Karpas-422 (cell line): Measurements from ENCODE around the gene FLII. TPM values are rescaled to one million over a fixed set of nuclear protein-coding genes. Genes with fewer than 3 reads are reported as not detected.

Source experiments
- DNase-seq: peaks from one replicate; pipeline ENCODE4 v3.0.0-alpha.2; 2015
- H2AFZ ChIP-seq: fragments of 200-600 bp; sonication (generic); 2 replicates; pipeline ENCODE4 v1.6.1; 2014; ENCODE audit warnings: antibody characterized with exemption, low read length, mixed read lengths
- H3K27ac ChIP-seq: fragments of 200-600 bp; sonication (generic); 2 replicates; pipeline ENCODE4 v1.5.1; 2014; ENCODE audit warnings: mild to moderate bottlenecking, low read length, moderate library complexity
- H3K27me3 ChIP-seq: fragments of 200-600 bp; sonication (generic); 2 replicates; pipeline ENCODE4 v1.6.1; 2014; ENCODE audit warnings: low read length, mixed read lengths
- H3K36me3 ChIP-seq: fragments of 200-600 bp; sonication (generic); 2 replicates; pipeline ENCODE4 v1.6.1; 2014; ENCODE audit warnings: low read length, mixed read lengths; ENCODE audit not compliant: insufficient read depth
- H3K4me1 ChIP-seq: fragments of 200-600 bp; sonication (generic); 2 replicates; pipeline ENCODE4 v1.6.1; 2014; ENCODE audit warnings: mild to moderate bottlenecking, low read length, mixed read lengths
- H3K4me2 ChIP-seq: fragments of 200-600 bp; sonication (generic); 2 replicates; pipeline ENCODE4 v1.6.1; 2014; ENCODE audit warnings: low read length, low read depth, mild to moderate bottlenecking; ENCODE audit not compliant: poor library complexity, severe bottlenecking
- H3K4me3 ChIP-seq: fragments of 200-600 bp; sonication (generic); 2 replicates; pipeline ENCODE4 v1.5.1; 2014; ENCODE audit warnings: mild to moderate bottlenecking, antibody characterized with exemption, low read length, mixed read lengths
- H3K79me2 ChIP-seq: fragments of 200-600 bp; sonication (generic); 2 replicates; pipeline ENCODE4 v1.6.1; 2014; ENCODE audit warnings: mild to moderate bottlenecking, low read length, mixed read lengths
- H3K9ac ChIP-seq: fragments of 200-600 bp; sonication (generic); 2 replicates; pipeline ENCODE4 v1.6.0; 2014; ENCODE audit warnings: low read length
- H3K9me2 ChIP-seq: fragments of 200-600 bp; sonication (generic), shearing (Covaris generic); replicated peaks from 2 replicates; pipeline ENCODE4 v1.6.0; 2014; ENCODE audit warnings: mild to moderate bottlenecking, low read length, moderate library complexity; ENCODE audit not compliant: insufficient read depth
- H3K9me3 ChIP-seq: fragments of 300-700, 200-600 bp; sonication (generic); 2 replicates; pipeline ENCODE4 v1.6.1; 2014; ENCODE audit warnings: low read length, mixed read lengths
- H4K20me1 ChIP-seq: fragments of 200-600 bp; sonication (generic); 2 replicates; pipeline ENCODE4 v1.6.1; 2014; ENCODE audit warnings: mild to moderate bottlenecking, antibody characterized with exemption, low read length, low read depth; ENCODE audit not compliant: insufficient read depth
- total RNA-seq: library from RNA; depleted of rRNA; stranded (reverse); fragments of >200 nt; shearing (Covaris generic); gene quantifications from 2 replicates; pipeline ENCODE4 v1.2.3, GENCODE V29; 2014; ENCODE audit warnings: low replicate concordance

The FLII gene
- total RNA-seq, 1 experiment from 2014 or later, result 166 TPM

DNA sequence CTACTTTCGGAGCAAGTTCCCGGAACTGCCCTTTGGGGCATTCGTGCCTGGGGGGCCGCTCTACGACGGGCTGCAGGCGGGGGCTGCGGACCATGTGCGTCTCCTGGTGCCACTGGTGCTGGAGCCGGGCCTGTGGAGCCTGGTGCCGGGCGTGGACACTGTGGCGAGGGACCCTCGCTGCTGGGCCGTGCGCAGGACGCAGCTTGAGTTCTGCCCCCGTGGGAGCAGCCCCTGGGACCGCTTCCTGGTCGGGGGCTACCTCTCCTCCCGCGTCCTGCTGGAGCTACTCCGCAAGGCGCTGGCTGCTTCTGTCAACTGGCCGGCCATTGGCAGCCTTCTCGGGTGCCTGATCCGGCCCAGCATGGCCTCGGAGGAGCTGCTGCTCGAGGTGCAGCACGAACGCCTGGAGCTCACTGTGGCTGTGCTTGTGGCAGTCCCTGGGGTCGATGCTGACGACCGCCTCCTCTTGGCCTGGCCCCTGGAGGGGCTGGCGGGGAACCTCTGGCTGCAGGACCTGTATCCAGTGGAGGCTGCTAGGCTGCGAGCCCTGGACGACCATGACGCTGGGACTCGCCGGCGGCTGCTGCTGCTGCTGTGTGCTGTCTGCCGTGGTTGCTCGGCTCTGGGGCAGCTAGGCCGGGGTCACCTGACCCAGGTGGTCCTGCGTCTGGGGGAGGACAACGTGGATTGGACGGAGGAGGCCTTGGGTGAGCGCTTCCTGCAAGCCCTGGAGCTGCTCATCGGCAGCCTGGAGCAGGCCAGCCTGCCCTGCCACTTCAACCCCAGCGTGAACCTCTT is 5.5 kb upstream of the FLII start:
- Histone ChIP-seq H3K9ac (no peak overlapping the region), H3K27ac (no peak overlapping the region), H3K4me3 (no peak overlapping the region), H3K4me1 (peaks cover 19% of the 10 kb centered on the region), H2AFZ (no peak overlapping the region), H3K9me3 (no peaks in the 10 kb centered on the region), H4K20me1 (no peaks in the 10 kb centered on the region), H3K79me2 (no peaks in the 10 kb centered on the region), H3K27me3 (no peaks in the 10 kb centered on the region), H3K4me2 (no peak overlapping the region), H3K36me3 (no peaks in the 10 kb centered on the region), H3K9me2 (no peaks in the 10 kb centered on the region)
- DNase-seq, result no peak

DNA sequence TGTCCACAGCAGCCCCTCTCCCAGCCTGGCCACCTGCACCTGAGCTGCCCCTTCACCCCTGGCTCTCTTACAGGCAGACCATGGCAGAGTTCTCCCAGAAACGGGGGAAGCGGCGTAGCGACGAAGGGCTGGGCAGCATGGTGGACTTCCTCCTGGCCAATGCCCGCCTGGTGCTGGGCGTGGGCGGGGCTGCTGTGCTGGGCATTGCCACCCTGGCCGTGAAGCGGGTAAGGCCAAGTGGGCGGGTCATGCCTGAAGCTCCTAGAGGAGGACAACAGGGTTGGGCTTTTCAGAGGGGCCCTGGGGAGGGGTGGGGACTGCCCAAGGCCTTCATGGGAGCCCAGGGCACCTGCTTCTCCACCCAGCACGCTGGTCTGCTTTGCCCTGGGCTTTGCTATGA is 4.1 kb upstream of the FLII start:
- H3K9ac ChIP-seq, result no peak overlapping the region

DNA sequence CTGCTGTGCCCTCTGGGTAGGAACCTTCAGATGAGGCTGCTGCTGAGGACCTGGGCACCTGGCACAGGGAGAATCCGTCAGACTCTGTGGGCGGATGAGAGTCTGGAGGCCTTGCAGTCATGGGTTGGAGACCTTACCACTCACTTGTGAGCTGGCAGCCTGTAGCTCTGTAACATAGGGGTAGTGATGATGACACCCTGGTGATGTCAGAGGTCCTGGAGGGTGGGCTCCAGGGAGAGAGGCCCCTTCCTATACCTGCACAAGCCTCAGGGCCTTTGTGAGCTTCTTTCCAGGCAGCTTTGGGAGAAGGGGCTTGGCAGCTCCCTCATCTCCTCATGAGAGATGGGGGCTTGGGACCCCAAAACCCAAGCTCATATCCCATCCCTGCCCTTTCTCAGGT is 3.6 kb upstream of the FLII start:
- peak overlapping the region; percentile 79 for H3K4me2 ChIP-seq
- no peaks in the 10 kb centered on the region for H3K27me3 ChIP-seq
- no peak overlapping the region for H2AFZ ChIP-seq
- peaks cover 31% of the 10 kb centered on the region for H3K4me1 ChIP-seq
- H3K9ac ChIP-seq, result peak overlapping the region; percentile 81
- H3K9me2 ChIP-seq, result no peaks in the 10 kb centered on the region
- peaks cover 14% of the 10 kb centered on the region for H3K79me2 ChIP-seq
- H3K4me3 ChIP-seq, result peak overlapping the region; percentile 77; the same call in 1 of the 2 replicates
- H4K20me1 ChIP-seq, result peaks cover 6% of the 10 kb centered on the region; the same call in 1 of the 2 replicates
- no peaks in the 10 kb centered on the region for H3K36me3 ChIP-seq
- H3K9me3 ChIP-seq, result no peaks in the 10 kb centered on the region
- no peak for DNase-seq
- H3K27ac ChIP-seq, result no peak overlapping the region

More for the DNA sequence above, 4.1 kb upstream of the FLII start:
- no peaks in the 10 kb centered on the region for H3K27me3 ChIP-seq
- H4K20me1 ChIP-seq, result peaks cover under 1% of the 10 kb centered on the region; the same call in 1 of the 2 replicates
- no peak overlapping the region for H3K4me2 ChIP-seq
- no peak for DNase-seq
- H3K9me3 ChIP-seq, result no peaks in the 10 kb centered on the region
- peaks cover 26% of the 10 kb centered on the region for H3K4me1 ChIP-seq
- no peaks in the 10 kb centered on the region for H3K9me2 ChIP-seq
- peaks cover 8% of the 10 kb centered on the region for H3K79me2 ChIP-seq
- no peaks in the 10 kb centered on the region for H3K36me3 ChIP-seq
- H3K27ac ChIP-seq, result no peak overlapping the region
- no peak overlapping the region for H3K4me3 ChIP-seq
- no peak overlapping the region for H2AFZ ChIP-seq

DNA sequence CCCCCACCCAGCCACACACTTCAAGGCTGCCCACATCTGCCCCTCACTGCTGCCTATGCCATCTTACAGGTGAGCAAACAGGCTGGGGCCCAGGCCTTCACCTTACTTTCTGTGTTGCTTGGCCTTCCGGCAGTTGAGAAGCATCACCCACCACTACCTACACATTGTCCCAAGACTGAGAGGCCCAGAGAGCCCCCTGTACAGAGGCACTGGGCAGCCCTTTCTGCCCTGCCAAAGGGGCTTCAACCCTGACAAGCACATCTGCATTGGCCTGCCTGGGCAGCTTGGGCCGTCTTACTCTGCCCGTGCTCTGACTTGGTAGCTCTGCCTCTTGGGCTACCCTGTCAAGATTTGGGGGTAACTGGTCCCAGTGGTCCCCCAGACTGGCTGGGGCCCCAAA is 3.1 kb upstream of the FLII start:
- peak overlapping the region; percentile 81 for H3K9ac ChIP-seq

DNA sequence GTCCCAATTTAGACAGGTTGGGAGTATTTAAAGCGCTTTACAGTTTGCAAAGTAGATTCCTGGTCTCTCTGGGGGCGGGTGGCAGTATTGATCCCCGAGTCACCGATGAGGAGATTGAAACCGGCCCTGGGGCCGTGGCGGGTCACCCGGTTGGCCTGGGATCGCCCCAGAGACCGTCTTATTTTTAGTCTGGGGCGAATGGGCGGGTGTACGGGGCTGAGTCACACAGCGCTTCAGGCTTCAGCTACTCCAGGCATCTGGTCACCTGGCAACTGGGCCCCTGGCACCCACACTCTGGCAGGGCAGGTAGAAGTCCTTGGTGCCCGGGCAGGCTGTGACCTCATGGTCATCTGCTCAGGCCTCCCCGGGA is 2.6 kb upstream of the FLII start:
- H3K4me1 ChIP-seq, result peaks cover 35% of the 10 kb centered on the region
- H3K36me3 ChIP-seq, result no peaks in the 10 kb centered on the region
- no peaks in the 10 kb centered on the region for H3K27me3 ChIP-seq
- no peaks in the 10 kb centered on the region for H3K9me2 ChIP-seq
- H3K9me3 ChIP-seq, result no peaks in the 10 kb centered on the region
- peak overlapping the region; percentile 77 for H3K4me3 ChIP-seq
- peaks cover 23% of the 10 kb centered on the region for H3K79me2 ChIP-seq
- H2AFZ ChIP-seq, result peak overlapping the region; percentile 93
- H4K20me1 ChIP-seq, result peaks cover 9% of the 10 kb centered on the region; the same call in 1 of the 2 replicates
- peak overlapping the region; percentile 65 for H3K27ac ChIP-seq
- peak; percentile 74 for DNase-seq
- H3K4me2 ChIP-seq, result peak overlapping the region; percentile 79
- H3K9ac ChIP-seq, result peak overlapping the region; percentile 81

More for the DNA sequence above, 3.1 kb upstream of the FLII start:
- Histone ChIP-seq H3K4me2 (peak overlapping the region; percentile 79), H3K4me3 (peak overlapping the region; percentile 77), H3K36me3 (no peaks in the 10 kb centered on the region), H2AFZ (no peak overlapping the region), H3K27ac (no peak overlapping the region), H3K79me2 (peaks cover 18% of the 10 kb centered on the region), H3K27me3 (no peaks in the 10 kb centered on the region), H3K9me2 (no peaks in the 10 kb centered on the region), H3K4me1 (peaks cover 35% of the 10 kb centered on the region), H3K9me3 (no peaks in the 10 kb centered on the region), H4K20me1 (peaks cover 9% of the 10 kb centered on the region; the same call in 1 of the 2 replicates)
- no peak for DNase-seq

DNA sequence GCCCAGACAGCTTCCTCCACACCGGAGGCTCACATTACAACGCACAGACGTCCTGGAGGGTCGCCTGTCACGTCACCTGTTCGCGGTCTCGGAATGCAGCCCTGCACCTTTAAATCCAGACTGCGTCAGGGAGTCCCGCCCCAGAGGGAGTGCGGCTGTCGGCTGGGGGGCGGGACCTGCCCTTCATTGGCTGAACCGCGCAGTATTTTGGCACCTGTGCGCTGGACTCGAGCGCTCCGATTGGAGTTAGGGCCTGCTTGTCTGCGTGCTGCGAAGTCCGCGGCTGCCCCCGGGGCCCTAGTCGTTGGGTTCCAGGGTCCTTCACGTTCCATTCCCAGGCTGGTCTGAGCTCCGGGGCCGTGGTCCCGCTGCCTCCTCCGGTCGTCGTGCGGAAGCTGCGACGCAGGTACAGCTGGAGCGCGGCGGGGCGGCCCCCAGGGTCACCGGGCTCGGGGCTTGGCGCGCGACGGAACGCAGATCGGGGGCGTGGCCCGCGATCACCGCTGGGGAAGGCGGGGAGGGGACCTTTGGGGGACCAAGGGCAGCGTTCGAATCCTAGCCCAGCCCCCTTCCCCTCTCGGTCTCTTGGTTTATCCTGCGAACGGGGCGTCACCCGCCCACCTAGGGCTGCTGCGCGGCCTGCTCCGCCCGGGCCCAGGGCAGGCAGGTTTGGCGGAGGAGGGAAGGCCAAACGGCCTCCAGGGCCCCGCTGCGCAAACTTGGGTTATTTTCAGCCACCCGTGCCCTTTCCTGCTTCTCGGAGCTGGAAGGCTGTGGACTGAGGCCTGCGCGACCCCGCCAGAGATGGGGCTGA is 2.0 kb upstream of the FLII start, which contains the start of gene MIEF2:
TSS of gene MIEF2 (plus strand) at position 331 of the 814 bp plus-strand sequence. CDS start 2,059 bp downstream, outside the sequence.
- Histone ChIP-seq H3K4me1 (peaks cover 35% of the 10 kb centered on the region), H3K27ac (peak within 1 kb of the TSS; percentile 65), H3K4me2 (peak within 1 kb of the TSS; percentile 79), H3K9ac (peak within 1 kb of the TSS; percentile 81), H3K27me3 (no peaks in the 10 kb centered on the region), H3K36me3 (no peaks in the 10 kb centered on the region), H4K20me1 (peaks cover 9% of the 10 kb centered on the region; the same call in 1 of the 2 replicates), H3K79me2 (peaks cover 29% of the 10 kb centered on the region), H3K4me3 (peak within 1 kb of the TSS; percentile 77), H2AFZ (peak within 1 kb of the TSS; percentile 93), H3K9me2 (no peaks in the 10 kb centered on the region), H3K9me3 (no peaks in the 10 kb centered on the region)
- peak; percentile 98 for DNase-seq

DNA sequence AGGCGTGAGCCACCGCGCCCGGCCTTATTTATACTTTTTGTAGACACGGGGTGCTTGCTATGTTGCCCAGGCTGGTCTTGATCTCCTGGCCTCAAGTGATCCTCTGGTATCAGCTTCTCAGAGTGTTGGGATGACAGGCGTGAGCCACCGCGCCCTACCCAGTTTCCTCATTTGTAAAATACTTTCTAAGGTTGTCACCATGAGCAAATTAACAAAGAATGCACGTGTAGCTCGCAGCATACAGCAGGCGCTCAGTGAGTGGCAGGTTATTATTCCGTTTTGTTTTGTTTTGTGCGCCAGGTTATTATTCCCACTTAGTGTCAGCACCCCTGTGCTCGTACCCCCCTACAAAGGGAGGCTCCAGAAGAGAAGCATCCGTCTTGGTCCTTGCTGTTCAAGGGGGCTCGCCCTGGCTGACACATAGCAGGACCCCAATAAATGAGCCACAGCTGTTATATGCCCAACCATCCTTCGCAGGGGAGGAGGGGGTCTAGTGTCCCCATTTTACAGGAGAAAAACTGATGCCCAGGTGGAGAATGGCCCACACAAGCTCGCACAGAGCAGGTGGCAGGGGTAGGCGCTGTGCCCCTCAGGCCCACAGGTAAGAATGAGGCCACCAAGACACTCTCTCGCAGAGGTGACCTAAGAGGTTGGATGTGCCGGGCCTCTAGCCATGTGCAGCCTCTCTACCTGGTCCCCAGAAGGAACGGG is 1.2 kb upstream of the FLII start:
- H3K4me3 ChIP-seq, result peak overlapping the region; percentile 77
- H3K79me2 ChIP-seq, result peaks cover 29% of the 10 kb centered on the region
- no peaks in the 10 kb centered on the region for H3K9me2 ChIP-seq
- peaks cover 35% of the 10 kb centered on the region for H3K4me1 ChIP-seq
- H3K27me3 ChIP-seq, result no peaks in the 10 kb centered on the region
- no peaks in the 10 kb centered on the region for H3K9me3 ChIP-seq
- no peak for DNase-seq
- H3K4me2 ChIP-seq, result peak overlapping the region; percentile 79
- H3K36me3 ChIP-seq, result peaks cover 3% of the 10 kb centered on the region; the same call in 1 of the 2 replicates
- peaks cover 9% of the 10 kb centered on the region; the same call in 1 of the 2 replicates for H4K20me1 ChIP-seq
- H2AFZ ChIP-seq, result peak overlapping the region; percentile 93
- H3K9ac ChIP-seq, result peak overlapping the region; percentile 81
- no peak overlapping the region for H3K27ac ChIP-seq
